Colon (tissue), 2 donors: Measurements from ENCODE around the gene HIGD1B.
"Not testable (repeated sequence)": the region's sequence is repeated elsewhere in the genome, so short reads cannot be mapped to it uniquely, and the experiment has no call there.

Experiments used
- FAIRE-seq: peaks from 2 replicates; lab custom pipeline; 2012; peaks lifted over from hg19 to GRCh38; lab: Jason Lieb, UNC
- donor health status: control.
- donor health status: control.

The HIGD1B gene

DNA sequence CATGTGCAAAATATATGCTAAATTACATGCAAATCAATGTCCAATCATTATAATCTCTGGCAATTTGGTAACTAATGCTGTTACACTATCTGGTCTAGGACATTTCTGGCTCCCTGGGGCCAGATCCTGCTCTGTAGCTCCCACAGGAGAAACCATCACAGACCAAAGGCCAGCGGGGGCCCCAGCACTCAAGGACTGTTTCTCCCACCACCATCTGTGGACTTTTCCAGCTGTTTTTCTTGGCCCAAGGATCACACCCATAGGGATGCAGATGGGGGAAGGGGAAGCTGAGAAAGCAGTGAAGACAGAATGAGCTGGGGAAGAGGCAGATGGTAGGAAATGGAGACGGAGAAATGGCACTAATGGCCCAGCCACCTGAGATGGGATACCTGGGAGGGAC is at the start of gene HIGD1B:
TSS of gene HIGD1B (plus strand) at position 298 of the 400 bp plus-strand sequence. CDS start 270 bp downstream, outside the sequence.
- FAIRE-seq, result no peak

DNA sequence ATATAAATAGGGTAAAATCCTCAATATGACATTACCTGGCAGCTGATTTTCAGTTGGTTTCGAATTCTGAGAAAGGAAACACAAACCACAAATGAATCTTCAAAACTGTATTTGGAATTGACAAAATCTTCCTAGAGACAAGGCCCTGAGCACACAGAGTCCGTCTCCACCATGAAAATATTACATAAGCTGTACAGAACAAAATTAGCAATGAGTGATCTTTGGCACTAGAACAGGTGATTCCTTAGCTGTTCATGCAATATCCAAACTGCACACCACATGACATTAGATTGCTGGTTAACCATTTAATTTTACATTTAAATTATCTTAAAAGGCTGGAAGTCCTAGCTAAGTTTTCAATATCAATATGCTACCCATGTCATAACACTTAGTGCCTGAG is 49.3 kb upstream of the HIGD1B start:
- FAIRE-seq, result no peak

DNA sequence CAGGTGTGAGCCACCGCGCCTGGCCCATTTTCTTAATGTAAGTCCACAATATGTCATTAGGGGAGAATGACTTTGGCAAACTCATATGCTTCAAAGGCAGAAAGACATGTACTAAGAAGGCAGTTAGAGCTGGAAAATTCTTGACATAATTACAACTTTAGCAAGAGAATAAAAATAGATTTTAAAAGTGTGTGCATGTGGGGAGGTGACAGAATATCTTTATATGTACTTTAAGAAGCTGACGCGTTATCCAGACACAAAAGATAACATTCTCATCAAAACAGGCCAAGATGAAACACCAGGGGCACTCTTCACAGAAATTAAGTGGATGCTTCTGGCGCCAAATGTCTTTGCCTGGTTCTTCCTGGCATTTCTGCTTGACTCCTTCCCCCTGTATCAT is 45.8 kb upstream of the HIGD1B start:
- no peak for FAIRE-seq

DNA sequence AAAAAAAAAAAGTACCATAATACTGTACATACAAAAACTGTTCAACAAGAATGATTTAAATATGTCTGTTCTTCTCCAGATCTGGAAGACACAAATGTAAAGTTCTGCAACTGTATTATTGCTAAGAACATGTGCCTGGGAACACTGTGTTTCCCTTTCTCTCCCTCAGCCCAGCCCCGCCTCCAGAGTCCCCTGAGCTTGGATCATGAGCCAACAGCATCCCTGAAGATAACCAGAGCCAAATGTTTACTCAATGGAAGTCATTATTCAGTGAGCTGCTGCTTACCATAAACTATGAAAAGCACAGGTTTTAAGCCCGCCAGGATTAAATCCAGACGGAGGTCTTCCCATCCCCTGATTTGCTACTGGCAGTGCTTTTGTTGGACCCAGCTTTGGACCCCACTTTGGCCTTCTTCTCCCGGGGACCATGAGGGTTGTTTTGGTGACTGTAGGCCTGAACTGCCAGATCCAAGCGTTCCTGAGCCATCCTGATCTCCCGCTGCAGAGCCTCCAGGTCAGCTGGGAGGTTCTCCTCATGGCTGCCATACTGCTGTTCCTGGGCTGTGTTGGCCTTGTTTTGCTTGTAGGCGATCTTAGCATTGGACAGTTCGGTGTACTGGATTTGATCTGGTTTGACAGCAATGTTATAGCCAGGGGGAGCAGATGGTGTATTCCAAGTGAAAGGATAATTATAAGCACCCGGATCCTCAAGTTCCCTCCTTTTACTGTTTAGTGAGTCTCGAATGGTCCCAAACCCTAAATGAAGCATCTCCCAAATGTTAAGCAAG is 43.2 kb upstream of the HIGD1B start:
- FAIRE-seq, result no peak

DNA sequence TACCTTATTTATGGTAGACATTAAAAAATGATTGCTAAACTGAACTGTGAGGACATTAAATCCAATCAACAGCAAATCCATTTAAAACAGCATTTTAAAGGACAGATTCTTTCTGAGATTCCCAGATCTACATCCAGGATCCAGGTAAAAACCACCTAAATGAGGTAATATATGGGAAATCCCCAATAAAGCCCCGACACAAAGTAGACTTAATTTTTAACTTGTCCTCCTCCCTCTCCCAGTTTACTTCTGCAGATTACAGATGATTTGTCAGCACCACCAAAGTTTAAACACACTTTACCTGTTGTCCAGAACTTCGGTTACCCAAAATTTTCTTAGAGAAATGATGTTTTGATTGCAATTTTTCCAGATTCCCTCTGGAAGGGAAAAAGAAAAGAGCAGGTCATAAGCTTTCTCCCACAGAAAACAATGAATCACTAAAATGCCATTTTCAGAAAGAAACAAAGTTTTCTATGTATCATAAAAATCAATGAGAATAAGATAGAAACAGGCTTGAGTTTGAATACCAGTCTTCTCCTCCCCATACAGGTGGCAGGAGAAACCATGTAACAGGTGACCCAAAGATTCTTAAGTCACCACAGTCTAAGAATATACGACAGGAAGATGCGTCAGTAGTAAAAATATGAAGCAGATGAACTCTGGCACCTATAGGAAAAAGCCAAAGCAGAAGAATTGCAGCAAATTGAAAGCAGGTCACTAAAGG is 40.4 kb upstream of the HIGD1B start:
- no peak for FAIRE-seq

DNA sequence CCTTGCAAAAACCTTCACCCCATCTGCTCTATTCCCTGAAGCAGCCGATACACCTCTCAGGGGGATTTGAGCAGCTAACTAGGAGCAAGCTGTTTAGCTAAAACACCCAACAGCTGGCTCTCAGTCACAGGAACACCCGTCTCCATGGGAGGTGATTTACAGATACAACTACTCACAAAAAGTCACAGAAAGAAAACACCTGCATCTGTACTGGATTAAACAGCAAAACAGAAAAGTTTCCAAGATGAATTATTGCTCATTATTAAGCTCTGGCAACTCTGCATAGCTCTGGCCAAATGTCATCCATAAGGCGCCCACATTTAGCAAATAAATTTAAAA is 39.9 kb upstream of the HIGD1B start:
- FAIRE-seq, result no peak

DNA sequence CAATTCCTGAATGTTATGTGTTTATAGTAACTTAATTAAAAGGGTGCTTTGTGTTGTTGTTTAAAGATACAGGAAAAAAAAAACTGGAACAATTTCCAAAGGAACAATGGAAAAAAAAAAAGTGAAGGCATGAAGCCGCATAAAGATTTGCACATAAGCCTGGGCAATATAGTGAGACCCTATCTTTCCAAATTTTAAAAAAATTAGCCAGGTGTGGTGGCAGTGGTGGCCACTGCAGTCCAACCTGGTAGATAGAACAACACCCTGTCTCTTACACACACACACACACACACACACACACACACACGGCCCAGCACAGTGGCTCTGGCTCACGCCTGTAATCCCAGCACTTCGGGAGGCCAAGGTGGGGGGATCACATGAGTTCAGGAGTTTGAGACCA is 39.5 kb upstream of the HIGD1B start:
- no peak for FAIRE-seq

DNA sequence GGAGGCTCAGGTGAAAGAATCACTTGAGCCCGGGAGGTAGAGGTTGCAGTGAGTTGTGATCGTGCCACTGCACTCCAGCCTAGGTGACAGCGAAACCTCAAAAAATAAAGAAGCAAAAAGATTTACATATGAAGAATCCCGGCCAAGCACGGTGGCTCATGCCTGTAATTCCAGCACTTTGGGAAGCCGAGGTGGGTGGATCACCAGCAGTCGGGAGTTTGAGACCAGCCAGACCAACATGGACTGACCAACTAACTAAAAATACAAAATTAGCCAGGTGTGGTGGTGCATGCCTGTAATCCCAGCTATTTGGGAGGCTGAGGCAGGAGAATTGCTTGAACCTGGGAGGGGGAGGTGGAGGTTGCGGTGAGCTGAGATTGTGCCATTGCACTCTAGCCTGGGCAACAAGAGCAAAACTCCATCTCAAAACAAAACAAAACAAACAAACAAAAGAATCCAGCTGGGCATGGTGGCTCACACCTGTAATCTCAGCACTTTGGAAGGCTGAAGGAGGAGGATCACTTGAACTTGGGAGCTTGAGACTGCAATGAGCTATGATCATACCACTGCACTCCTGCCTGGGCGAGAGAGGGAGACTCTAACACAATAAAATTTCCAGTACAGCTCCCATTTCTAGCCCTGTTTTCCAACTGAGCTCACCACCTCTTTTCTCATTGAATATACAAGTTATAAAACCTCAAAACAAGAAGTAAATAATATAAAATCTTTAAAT is 38.9 kb upstream of the HIGD1B start:
- FAIRE-seq, result not testable (repeated sequence)

DNA sequence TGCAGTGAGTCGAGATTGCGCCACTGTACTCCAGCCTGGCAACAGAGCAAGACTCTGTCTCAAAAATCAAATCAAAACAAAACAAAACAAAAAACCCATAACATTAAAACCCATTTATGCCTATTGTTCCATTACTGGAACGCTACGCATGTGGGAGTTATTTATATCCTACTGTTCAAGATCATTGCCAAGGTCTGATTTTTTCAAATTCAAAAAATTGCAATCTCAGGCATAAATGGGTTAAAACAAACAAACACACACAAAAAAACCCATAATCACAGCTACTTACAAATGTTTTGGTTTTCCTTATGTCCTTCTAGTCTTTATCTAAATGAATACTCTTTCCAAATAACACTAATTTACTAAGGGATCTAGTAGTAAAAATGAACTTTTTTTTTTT is 35.4 kb upstream of the HIGD1B start:
- FAIRE-seq, result no peak

DNA sequence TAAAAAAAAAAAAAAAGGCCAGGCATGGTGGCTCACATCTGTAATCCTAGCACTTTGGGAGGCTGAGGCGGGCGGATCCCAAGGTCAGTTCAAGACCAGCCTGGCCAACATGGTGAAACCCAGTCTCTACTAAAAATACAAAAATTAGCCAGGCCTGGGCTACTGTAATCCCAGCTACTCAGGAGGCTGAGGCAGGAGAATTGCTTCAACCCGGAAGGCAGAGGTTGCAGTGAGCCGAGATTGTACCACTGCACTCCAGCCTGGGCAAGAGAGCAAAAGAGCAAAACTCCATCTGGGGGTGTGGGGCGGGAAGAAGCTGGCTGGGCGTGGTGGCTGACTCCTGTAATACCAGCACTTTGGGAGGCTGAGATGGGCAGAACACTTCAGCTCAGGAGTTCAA is 29.2 kb upstream of the HIGD1B start:
- not testable (repeated sequence) for FAIRE-seq

DNA sequence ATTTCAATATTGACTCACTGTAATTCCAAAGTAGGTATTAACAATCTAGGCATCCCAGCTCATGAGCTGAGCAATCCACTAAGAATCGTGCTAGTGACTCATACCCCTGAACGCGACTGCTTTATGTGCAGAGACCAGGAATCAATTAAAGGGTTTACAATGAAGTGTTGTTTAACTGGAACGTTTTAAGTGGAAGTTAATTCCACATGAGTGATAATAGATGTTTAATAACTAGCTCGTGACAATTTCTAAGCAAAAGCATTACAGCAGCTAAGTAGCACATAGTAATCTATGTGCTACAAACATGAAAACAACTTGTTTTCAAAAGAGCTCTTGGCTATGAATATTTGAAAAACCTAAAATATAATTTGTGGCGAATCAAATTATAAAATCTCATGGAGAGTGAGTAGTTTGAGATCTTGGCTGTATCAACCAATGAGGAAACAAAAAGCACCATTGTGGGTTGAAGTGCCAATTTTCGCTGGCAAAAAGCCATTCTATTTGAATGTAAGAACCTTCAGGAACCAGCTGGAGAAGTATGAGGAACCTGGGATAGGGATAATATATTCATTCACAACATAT is 27.0 kb upstream of the HIGD1B start:
- no peak for FAIRE-seq

DNA sequence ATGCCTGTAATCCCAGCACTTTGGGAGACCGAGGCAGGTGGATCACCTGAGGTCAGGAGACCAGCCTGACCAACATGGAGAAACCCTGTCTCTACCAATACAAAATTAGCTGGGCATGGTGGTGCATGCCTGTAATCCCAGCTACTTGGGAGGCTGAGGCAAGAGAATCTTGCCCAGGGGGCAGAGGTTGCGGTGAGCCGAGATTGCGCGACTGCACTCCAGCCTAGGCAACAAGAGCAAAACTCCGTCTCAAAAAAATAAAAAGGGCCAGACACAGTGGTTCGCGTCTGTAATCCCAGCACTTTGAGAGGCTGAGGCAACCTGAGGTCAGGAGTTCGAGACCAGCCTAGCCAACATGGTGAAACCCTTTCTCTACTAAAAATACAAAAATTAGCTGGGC is 22.4 kb upstream of the HIGD1B start:
- FAIRE-seq, result not testable (repeated sequence)

DNA sequence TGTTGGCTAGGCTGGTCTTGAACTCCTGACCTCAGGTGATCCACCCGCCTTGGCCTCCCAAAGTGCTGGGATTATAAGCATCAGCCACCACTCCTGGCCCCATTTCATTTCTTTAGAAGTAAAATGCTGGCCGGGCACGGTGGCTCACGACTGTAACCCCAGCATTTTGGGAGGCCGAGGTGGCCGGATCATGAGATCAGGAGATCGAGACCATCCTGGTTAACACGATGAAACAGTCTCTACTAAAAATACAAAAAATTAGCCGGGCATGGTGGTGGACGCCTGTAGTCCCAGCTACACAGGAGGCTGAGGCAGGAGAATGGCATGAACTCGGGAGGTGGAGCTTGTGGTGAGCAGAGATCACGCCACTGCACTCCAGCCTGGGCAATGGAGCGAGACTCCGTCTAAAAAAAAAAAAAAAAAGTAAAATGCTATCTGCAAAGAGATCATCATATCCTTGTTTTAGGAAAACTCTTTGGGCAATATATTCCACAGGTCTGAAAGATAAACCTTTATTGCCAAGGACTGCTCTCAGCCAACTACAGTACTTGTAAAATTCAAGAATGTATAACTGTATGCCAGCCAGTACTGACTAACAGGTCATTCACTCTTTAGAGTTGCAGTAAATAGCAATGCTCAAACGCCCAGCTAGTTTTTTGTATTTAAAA is 21.4 kb upstream of the HIGD1B start:
- no peak for FAIRE-seq

DNA sequence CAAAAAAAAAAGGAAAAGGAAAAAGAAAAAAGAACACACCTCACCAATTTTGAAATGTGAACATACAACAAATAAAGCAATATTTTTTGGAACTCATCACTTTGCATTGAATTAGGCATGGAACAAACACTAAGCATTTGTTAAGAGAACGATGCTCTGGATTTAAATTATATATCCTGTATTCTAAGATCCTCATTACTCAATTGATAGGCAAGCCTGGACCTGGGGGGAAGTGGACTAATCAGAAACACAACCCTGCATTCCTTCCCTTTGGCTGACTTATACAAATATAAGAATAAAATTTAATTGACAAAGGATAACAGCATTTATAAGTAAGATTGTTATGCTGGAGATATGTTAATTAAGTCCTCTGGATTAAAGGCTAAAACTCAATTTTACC is 19.8 kb upstream of the HIGD1B start:
- no peak for FAIRE-seq

DNA sequence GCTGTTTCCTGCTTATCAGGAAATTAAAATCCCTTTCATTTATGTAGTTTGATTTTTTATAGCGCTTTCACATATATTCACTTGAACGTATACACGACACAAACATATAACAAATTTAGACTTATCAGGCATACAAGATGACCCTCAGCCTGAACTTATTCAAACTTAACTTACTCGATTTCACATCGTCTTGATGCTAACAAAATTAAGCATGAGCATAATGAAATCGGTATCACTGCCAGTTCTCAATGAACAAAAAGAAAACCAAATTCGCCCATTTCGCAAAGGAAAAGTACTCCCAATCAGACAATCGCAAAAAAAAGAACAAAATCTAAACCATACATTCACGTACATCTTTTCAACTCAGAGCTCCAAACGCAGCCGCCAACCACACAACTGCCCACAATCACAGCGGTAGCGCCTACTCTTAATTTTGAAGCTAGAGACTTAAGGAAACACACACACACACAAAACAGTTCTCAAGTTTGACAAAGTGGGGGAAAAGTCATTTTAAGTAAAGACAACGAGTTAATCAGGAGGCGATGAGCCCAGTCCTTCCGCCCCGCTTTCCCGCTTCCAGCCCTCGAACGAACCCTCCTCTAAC is 18.7 kb upstream of the HIGD1B start:
- no peak for FAIRE-seq

DNA sequence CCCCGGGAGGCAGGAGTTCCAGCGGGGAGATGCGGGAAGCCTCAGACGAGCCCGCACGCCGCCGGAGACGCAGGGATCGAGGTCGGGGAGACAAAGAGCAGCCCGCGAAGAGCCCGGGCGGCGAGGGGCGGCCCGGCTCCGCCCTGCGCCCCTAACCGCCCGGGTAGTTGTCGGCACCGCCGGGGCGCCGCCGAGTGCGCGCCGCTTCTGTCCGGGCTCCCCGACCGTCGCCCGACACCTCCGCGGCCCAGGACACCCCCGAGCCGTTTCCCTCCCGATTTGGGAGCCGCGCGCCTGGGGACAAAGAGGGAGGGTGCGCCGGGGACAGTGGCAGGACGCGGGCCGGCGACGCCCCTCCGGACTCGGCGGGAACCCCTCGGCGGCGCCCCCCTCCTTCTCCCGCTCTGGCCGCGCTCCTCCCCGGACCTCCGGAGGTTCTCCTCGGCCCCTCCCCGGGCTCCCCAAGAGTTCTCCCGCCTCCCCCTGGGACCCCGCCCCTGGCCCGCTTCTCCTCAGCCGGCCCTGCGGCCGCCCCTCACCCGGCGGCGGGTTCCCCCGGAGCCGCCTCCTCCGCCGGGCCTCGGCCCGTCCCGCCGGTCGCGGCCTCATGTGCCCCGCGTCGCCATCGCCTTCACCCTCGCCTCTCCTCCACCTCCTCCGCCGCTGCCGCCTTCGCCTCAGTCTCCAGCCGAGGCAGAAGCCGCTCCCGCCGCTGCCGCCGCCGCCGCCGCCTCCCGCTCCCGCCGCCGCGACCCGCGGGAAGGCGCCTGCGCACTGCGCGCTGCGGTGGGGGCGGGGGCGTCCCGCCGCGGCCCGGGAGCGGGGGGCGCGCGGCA is 17.9 kb upstream of the HIGD1B start, which contains the start of gene GJC1:
TSS of gene GJC1 (minus strand) at position 765 of the 836 bp plus-strand sequence. CDS start 24,470 bp downstream, outside the sequence.
- no peak for FAIRE-seq

DNA sequence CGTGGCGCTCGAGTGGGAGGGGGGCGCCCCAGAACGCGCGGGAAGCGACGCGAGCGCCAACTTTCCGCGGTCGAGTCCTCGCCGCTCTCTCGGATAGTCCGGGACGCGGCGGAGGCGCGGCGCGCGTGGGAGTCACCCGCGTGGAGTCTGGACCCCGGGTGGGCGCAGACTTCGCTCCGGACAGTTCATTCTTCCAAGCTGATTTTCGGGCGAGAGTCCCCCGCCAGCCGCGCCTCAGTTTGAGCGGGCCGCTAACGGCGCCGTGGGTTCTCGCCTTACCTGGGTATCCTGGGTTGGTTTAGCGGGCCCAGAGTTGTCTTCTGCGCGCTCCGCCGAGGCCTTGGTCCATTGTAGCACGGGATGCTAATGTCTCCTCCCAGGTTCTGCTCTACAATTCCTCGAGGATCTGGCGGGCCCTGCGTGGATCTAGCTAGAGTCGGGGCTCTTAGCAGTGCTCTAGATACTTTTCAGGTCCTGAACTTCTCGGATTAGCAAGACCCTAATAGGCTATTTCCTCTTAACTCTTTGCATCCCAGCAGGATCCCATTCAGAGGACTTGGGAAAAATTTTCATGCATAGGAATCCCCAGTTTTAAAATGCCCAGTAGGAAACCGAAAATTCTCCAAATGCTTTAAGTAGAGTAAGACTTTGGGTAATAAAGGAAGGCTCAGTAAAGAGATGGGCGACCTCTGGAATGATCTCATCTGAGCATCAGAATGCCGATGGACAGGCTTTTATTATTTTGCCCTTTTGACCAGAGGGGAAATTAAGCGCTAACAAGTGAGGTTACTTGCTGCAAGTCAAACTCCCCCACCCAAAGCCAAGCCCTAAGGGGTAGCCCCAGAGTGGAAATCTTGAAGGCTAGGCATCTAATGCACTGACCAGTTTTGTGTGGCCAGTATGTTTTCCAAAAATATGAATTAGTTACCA is 17.1 kb upstream of the HIGD1B start:
- FAIRE-seq, result no peak

DNA sequence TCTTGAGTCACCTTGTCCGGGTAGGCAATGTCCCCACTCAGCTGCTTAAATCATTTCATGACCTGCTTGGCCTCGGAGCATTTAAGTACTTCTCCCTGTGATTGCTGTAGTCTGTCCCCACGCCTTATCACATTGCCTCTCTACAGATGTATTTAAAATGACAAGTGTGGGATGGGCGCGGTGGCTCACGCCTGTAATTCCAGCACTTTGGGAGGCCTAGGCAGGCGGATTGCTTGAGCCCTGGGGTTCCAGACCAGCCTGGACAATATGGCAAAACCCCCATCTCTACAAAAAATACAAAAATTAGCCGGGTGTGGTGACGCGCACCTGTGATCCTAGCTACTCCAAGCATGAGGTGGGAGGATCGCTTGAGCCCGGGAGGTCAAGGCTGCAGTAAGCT is 16.3 kb upstream of the HIGD1B start:
- no peak for FAIRE-seq

DNA sequence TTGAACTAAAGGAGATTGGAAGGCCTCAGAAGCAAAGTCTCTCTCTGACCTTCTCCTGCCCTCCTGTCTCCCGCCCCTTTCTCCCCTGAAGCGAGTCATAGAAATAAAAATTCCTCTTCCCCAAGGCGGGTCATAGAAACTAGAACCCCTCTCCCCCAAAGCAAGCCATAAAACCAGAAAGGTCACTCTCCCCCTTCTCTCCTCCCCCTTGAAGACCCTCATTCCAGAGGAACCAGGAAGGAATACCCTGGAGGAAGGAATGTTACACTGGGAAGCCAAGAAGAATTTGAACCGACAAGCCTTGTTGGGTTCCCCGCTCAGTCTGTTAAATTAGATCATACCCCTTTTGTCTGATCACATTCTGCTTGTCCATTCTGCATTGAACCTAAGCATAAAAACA is 14.9 kb upstream of the HIGD1B start:
- FAIRE-seq, result no peak

DNA sequence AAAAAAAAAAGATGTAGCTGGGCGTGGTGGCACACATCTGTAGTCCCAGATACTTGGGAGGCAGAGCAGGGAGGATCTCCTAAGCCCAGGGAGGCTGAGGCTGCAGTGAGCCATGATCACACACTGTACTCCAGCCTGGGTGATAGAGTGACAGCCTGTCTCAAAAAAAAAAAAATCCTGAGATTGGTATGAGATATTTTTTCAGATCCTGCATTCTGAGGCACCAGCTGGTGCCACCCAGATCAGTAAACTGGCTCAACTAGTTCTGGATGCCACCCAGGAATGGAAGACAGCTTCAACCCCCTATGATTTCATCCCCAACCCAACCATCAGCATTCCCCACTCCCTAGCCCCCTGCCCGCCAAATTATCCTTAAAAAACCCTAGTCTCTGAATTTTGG is 10.5 kb upstream of the HIGD1B start:
- FAIRE-seq, result no peak
